Measurements from ENCODE around the gene RPS4Y2. TPM values are rescaled to one million over a fixed set of nuclear protein-coding genes. Genes with fewer than 3 reads are reported as not detected.

The RPS4Y2 gene
- total and polyA plus RNA-seq, 2 of the 13 experiments (the other 11 are each of a cell fraction or from before 2014, with no cell fraction given) = not detected

GRCh38 chrY:20802659-20803058 lies 46.8 kb downstream of the RPS4Y2 start:
- 0% methylated on average over 2 of the region's 2 CpGs for WGBS (ENCODE audit: low lambda C conversion rate)
- no peak overlapping the region for H3K4me3 ChIP-seq (replicated peaks in 1 of 3; ENCODE audit: insufficient read depth in 1 of 3, low read depth in 2 of 3, low read length in 3 of 3)
- no peaks in the 10 kb centered on the region for H3K4me1 ChIP-seq (ENCODE audit: insufficient read depth, low read length)
- ChIA-PET POLR2A (no interaction called here), CTCF (ENCODE audit: low intra/inter-chr PET ratio, low total read pairs) (no interaction called here)
- in situ Hi-C loops (cut with HindIII; ENCODE audit: extremely low pct_ligation_motif_present, low pct_unique_long_range_greater_than_20kb) (no loop called here), intact Hi-C loops (cut with micrococcal nuclease; ENCODE audit: unreplicated experiment) (no loop called here)
- H4K20me1 ChIP-seq (ENCODE audit: insufficient read depth, low read length) = no peaks in the 10 kb centered on the region
- TF ChIP-seq TEAD3 (CRISPR knock-in tag; optimal IDR thresholded peaks at IDR 0.05; ENCODE audit: borderline replicate concordance) (no peak), MIER3 (CRISPR knock-in tag; IDR thresholded peaks at IDR 0.05; ENCODE audit: borderline replicate concordance) (no peak), CC2D1A (CRISPR knock-in tag; IDR thresholded peaks at IDR 0.05) (no peak), SNAI1 (CRISPR knock-in tag; IDR thresholded peaks at IDR 0.05; ENCODE audit: borderline replicate concordance) (no peak), ZNF660 (CRISPR knock-in tag; IDR thresholded peaks at IDR 0.05; ENCODE audit: borderline replicate concordance, low read depth) (no peak), SRSF1 (optimal IDR thresholded peaks at IDR 0.05; ENCODE audit: low read depth, low read length) (no peak), RNF219 (CRISPR knock-in tag; IDR thresholded peaks at IDR 0.05) (no peak), MAFG (CRISPR knock-in tag; IDR thresholded peaks at IDR 0.05) (no peak)
- TF ChIP-seq, protein P1, sequence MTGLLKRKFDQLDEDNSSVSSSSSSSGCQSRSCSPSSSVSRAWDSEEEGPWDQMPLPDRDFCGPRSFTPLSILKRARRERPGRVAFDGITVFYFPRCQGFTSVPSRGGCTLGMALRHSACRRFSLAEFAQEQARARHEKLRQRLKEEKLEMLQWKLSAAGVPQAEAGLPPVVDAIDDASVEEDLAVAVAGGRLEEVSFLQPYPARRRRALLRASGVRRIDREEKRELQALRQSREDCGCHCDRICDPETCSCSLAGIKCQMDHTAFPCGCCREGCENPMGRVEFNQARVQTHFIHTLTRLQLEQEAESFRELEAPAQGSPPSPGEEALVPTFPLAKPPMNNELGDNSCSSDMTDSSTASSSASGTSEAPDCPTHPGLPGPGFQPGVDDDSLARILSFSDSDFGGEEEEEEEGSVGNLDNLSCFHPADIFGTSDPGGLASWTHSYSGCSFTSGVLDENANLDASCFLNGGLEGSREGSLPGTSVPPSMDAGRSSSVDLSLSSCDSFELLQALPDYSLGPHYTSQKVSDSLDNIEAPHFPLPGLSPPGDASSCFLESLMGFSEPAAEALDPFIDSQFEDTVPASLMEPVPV (CRISPR knock-in tag; IDR thresholded peaks at IDR 0.05) = no peak
- peaks cover 28% of the 10 kb centered on the region for H3K9me3 ChIP-seq (ENCODE audit: low read length)
- no peak overlapping the region for H3K9ac ChIP-seq (ENCODE audit: insufficient read depth, low read depth, low read length)
- no peak overlapping the region for H3K27ac ChIP-seq (ENCODE audit: extremely low read length, insufficient read depth, low read length)
- no peak overlapping the region for H2AFZ ChIP-seq (ENCODE audit: low read length)
- H3K36me3 ChIP-seq (replicated peaks in 1 of 2; ENCODE audit: control insufficient read depth in 1 of 2, insufficient read depth in 2 of 2, low read length in 2 of 2) = no peaks in the 10 kb centered on the region
- no peak overlapping the region for H3K4me2 ChIP-seq (ENCODE audit: low read depth, low read length)
- no peaks in the 10 kb centered on the region for H3K79me2 ChIP-seq (ENCODE audit: insufficient read depth, low read length)
- no peak for ATAC-seq
- BruUV-seq (replicated peaks) = no TSS peak
- no peak for FAIRE-seq
- no peak for DNase-seq (ENCODE audit: low spot score)
- H3K27me3 ChIP-seq (ENCODE audit: control insufficient read depth in 1 of 2, insufficient read depth in 2 of 2, low read length in 2 of 2) = no peaks in the 10 kb centered on the region

All from HepG2 (cell line).